Keratinocyte (primary cell): ENCODE data around the gene CIB4. TPM values are rescaled to one million over a fixed set of nuclear protein-coding genes. Genes with fewer than 3 reads are reported as not detected.

ENCODE experiments used
- DNase-seq: peaks from one replicate; pipeline ENCODE4 v3.0.0-alpha.2; 2011; ENCODE audit warnings: low read depth, missing footprints, low spot score
- FAIRE-seq: peaks from 2 replicates; lab custom pipeline; 2011; peaks lifted over from hg19 to GRCh38; lab: Jason Lieb, UNC
- H2AFZ ChIP-seq: 2 replicates; pipeline ENCODE4 v1.6.0; 2012; ENCODE audit warnings: low read length, control low read depth, inconsistent platforms; ENCODE audit not compliant: control insufficient read depth
- H3K27ac ChIP-seq: 2 replicates; pipeline ENCODE4 v1.5.1; 2011; ENCODE audit warnings: low read length; ENCODE audit not compliant: control insufficient read depth, insufficient read depth
- H3K27me3 ChIP-seq: 3 replicates; pipeline ENCODE4 v1.6.0; 2011; ENCODE audit warnings: low read length; ENCODE audit not compliant: control insufficient read depth, insufficient read depth; ENCODE audit errors: extremely low read depth
- H3K36me3 ChIP-seq, 2 experiments: 2 replicates in 1 of 2; 3 replicates in 1 of 2; pipeline ENCODE4 v1.5.1; 2011; ENCODE audit warnings: low read length in 2 of 2, mild to moderate bottlenecking in 1 of 2; ENCODE audit not compliant: control insufficient read depth in 2 of 2, insufficient read depth in 2 of 2; ENCODE audit errors: extremely low read depth in 1 of 2
- H3K4me1 ChIP-seq: 3 replicates; pipeline ENCODE4 v1.5.1; 2011; ENCODE audit warnings: low read length; ENCODE audit not compliant: control insufficient read depth, insufficient read depth; ENCODE audit errors: extremely low read depth
- H3K4me2 ChIP-seq: 3 replicates; pipeline ENCODE4 v1.6.0; 2011; ENCODE audit warnings: low read depth, low read length; ENCODE audit not compliant: control insufficient read depth, insufficient read depth; ENCODE audit errors: extremely low read depth
- H3K4me3 ChIP-seq, 3 experiments: fragments of 200-600 bp in 1 of 3; sonication (generic) in 1 of 3; 2 replicates in 2 of 3; 3 replicates in 1 of 3; pipeline ENCODE4 v1.5.1; 2011 to 2016; ENCODE audit warnings: low read length in 3 of 3, mild to moderate bottlenecking in 3 of 3, control low read depth in 2 of 3, inconsistent platforms in 1 of 3, low read depth in 1 of 3, mixed read lengths in 1 of 3, mixed run types in 1 of 3, moderate library complexity in 1 of 3; ENCODE audit not compliant: control insufficient read depth in 2 of 3, insufficient read depth in 2 of 3; ENCODE audit errors: extremely low read depth in 1 of 3
- H3K79me2 ChIP-seq: 2 replicates; pipeline ENCODE4 v1.6.0; 2012; ENCODE audit warnings: low read length; ENCODE audit not compliant: control insufficient read depth, insufficient read depth
- H3K9ac ChIP-seq: 3 replicates; pipeline ENCODE4 v1.6.0; 2011; ENCODE audit warnings: low read length; ENCODE audit not compliant: control insufficient read depth, insufficient read depth; ENCODE audit errors: extremely low read depth
- H3K9me1 ChIP-seq: 3 replicates; pipeline ENCODE4 v1.6.0; 2011; ENCODE audit warnings: low read length; ENCODE audit not compliant: control insufficient read depth, insufficient read depth; ENCODE audit errors: extremely low read depth
- H3K9me3 ChIP-seq: 2 replicates; pipeline ENCODE4 v1.5.1; 2012; ENCODE audit warnings: low read depth, low read length; ENCODE audit not compliant: control insufficient read depth
- H4K20me1 ChIP-seq: 3 replicates; pipeline ENCODE4 v1.6.0; 2011; ENCODE audit warnings: low read length; ENCODE audit not compliant: control insufficient read depth, insufficient read depth; ENCODE audit errors: extremely low read depth
- CTCF ChIP-seq, 3 experiments: IDR thresholded peaks in 1 of 3; conservative IDR thresholded peaks in 1 of 3; optimal IDR thresholded peaks in 1 of 3; 2 replicates in 2 of 3; 3 replicates in 1 of 3; pipeline versions ENCODE3 to v1.5.1; 2011; ENCODE audit warnings: low read length in 3 of 3, mild to moderate bottlenecking in 3 of 3, moderate library complexity in 2 of 3, control low read depth in 1 of 3, inconsistent platforms in 1 of 3; ENCODE audit not compliant: insufficient read depth in 2 of 3; ENCODE audit errors: extremely low read depth in 1 of 3
- EZH2 ChIP-seq: IDR thresholded peaks from one replicate; pipeline ENCODE4 v1.6.1; 2012; ENCODE audit warnings: inconsistent platforms, mild to moderate bottlenecking, low read length, moderate library complexity
- dilution Hi-C: fragments of 300-500 bp; cut with MboI; formaldehyde crosslinking; loops from one replicate; pipeline ENCODE4 v1.7.0; 2020; ENCODE audit warnings: low sequenced_read_pairs; ENCODE audit not compliant: extremely low pct_ligation_motif_present
- polyA plus RNA-seq, 5 experiments: library from polyadenylated mRNA; depleted of rRNA in 3 of 5; stranded (reverse) in 3 of 5; stranded (forward) in 1 of 5; unstranded in 1 of 5; fragments of >200 nt; gene quantifications; 1 replicate in 1 of 5; 2 replicates in 3 of 5; 3 replicates in 1 of 5; pipeline versions ENCODE4 v1.2.1 to v1.2.3, GENCODE V29; 2011 to 2012; ENCODE audit warnings: missing spikeins in 2 of 5, low read depth in 1 of 5, low replicate concordance in 1 of 5

The CIB4 gene
- polyA plus RNA-seq, 1 donor (not counting 4 experiments of a cell fraction or from before 2014, with no cell fraction given) = not detected

- H3K9me1 ChIP-seq = no peaks in the 10 kb centered on the region
- H3K27me3 ChIP-seq = peaks cover 28% of the 10 kb centered on the region
- H4K20me1 ChIP-seq = no peaks in the 10 kb centered on the region
- H3K9ac ChIP-seq = no peak overlapping the region
- H3K36me3 ChIP-seq = no peaks in the 10 kb centered on the region
- no peaks in the 10 kb centered on the region for H3K4me1 ChIP-seq
- H3K9me3 ChIP-seq = no peaks in the 10 kb centered on the region
- H3K27ac ChIP-seq = no peak overlapping the region
- no peak overlapping the region for H2AFZ ChIP-seq
- TF ChIP-seq CTCF (optimal IDR thresholded peaks at IDR 0.05 in 1 of 3, IDR thresholded peaks at IDR 0.05 in 1 of 3, conservative IDR thresholded peaks at IDR 0.05 in 1 of 3; ENCODE audit: extremely low read depth in 1 of 3, insufficient read depth in 2 of 3, low read length in 3 of 3) = no peak
- TF ChIP-seq EZH2 = no peak
- dilution Hi-C loops = no loop called here
- no peak for FAIRE-seq
- no peaks in the 10 kb centered on the region for H3K79me2 ChIP-seq
- H3K4me2 ChIP-seq = no peak overlapping the region
- DNase-seq = no peak
- H3K4me3 ChIP-seq = no peak overlapping the region
Measured at GRCh38 chr2:26679867-26680266, 38.7 kb upstream of the CIB4 start.

GRCh38 chr2:26678035-26678434 lies 36.9 kb upstream of the CIB4 start:
- Histone ChIP-seq H3K79me2 (no peaks in the 10 kb centered on the region), H3K9me1 (no peaks in the 10 kb centered on the region), H3K9me3 (no peaks in the 10 kb centered on the region), H3K27ac (no peak overlapping the region), H4K20me1 (no peaks in the 10 kb centered on the region), H3K4me3 (no peak overlapping the region), H3K27me3 (peaks cover 28% of the 10 kb centered on the region), H3K36me3 (no peaks in the 10 kb centered on the region), H3K4me1 (no peaks in the 10 kb centered on the region), H3K9ac (no peak overlapping the region), H2AFZ (no peak overlapping the region), H3K4me2 (no peak overlapping the region)
- dilution Hi-C loops = no loop called here
- DNase-seq (no peak), FAIRE-seq (no peak)
- no peak for TF ChIP-seq EZH2
- TF ChIP-seq CTCF (optimal IDR thresholded peaks at IDR 0.05 in 1 of 3, IDR thresholded peaks at IDR 0.05 in 1 of 3, conservative IDR thresholded peaks at IDR 0.05 in 1 of 3; ENCODE audit: extremely low read depth in 1 of 3, insufficient read depth in 2 of 3, low read length in 3 of 3) = no peak
